A549 (cell line): ENCODE measurements around the gene ATXN10.

Experiments used
- CEBPB ChIP-seq, 2 experiments: fragments of >200 bp in 1 of 2; sonication (Bioruptor Twin) in 1 of 2; formaldehyde crosslinking in 1 of 2; IDR thresholded peaks; 2 replicates each; pipeline ENCODE4 v1.6.1; 2012 to 2016
- CTCF ChIP-seq: fragments of >200 bp; sonication (Bioruptor Twin); formaldehyde crosslinking; IDR thresholded peaks from 3 replicates; pipeline ENCODE4 v1.5.1; 2016
- EHMT2 ChIP-seq: fragments of 200-600 bp; sonication (generic); IDR thresholded peaks from 2 replicates; pipeline ENCODE4 v1.6.1; 2016; ENCODE audit warnings: antibody characterized with exemption, low read depth, mild to moderate bottlenecking, moderate library complexity
- EP300 ChIP-seq, 2 experiments: fragments of >200 bp; sonication (Bioruptor Twin); formaldehyde crosslinking; IDR thresholded peaks; 2 replicates in 1 of 2; 3 replicates in 1 of 2; pipeline ENCODE4 v1.6.1; 2016 to 2017
- HEYL ChIP-seq: fragments of 250-450 bp; sonication (Bioruptor Pico); IDR thresholded peaks from 2 replicates; pipeline ENCODE4 v1.8.0; 2021; ENCODE audit warnings: mild to moderate bottlenecking, moderate library complexity
- MAZ ChIP-seq: fragments of 150-350 bp; IDR thresholded peaks from 2 replicates; pipeline ENCODE4 v1.6.1; 2014; ENCODE audit warnings: antibody characterized with exemption, low read depth, low read length, borderline replicate concordance
- MYC ChIP-seq: IDR thresholded peaks from 2 replicates; pipeline ENCODE4 v1.6.1; 2012; ENCODE audit warnings: mild to moderate bottlenecking, inconsistent platforms, low read length, improper control_type of control experiment, borderline replicate concordance
- POLR2A ChIP-seq: IDR thresholded peaks from 2 replicates; pipeline ENCODE4 v1.6.1; 2012; ENCODE audit warnings: mild to moderate bottlenecking, low read length
- RAD21 ChIP-seq, 2 experiments: fragments of >200 bp in 1 of 2; sonication (Bioruptor Twin) in 1 of 2; formaldehyde crosslinking in 1 of 2; IDR thresholded peaks in 1 of 2; conservative IDR thresholded peaks in 1 of 2; 2 replicates in 1 of 2; 3 replicates in 1 of 2; pipeline ENCODE4 v1.6.1; 2012 to 2018; ENCODE audit warnings: inconsistent platforms in 1 of 2
- RFX5 ChIP-seq: fragments of 450-650 bp; IDR thresholded peaks from 2 replicates; pipeline ENCODE4 v1.7.1; 2014; ENCODE audit warnings: antibody characterized with exemption, mild to moderate bottlenecking, moderate library complexity

GRCh38 chr22:45726081-45726480, 54.4 kb downstream of the ATXN10 start:
- TF ChIP-seq CTCF (no peak), POLR2A (no peak), EP300 (IDR thresholded peaks at IDR 0.05) (no peak), HEYL (CRISPR knock-in tag) (no peak), CEBPB (IDR thresholded peaks at IDR 0.05) (no peak), EHMT2 (no peak), RFX5 (no peak), MAZ (no peak), MYC (no peak), RAD21 (conservative IDR thresholded peaks at IDR 0.05 in 1 of 2, IDR thresholded peaks at IDR 0.05 in 1 of 2) (no peak)
